Stimulated activated CD8-positive, alpha-beta memory T cell treated with anti-CD3 and anti-CD28 coated beads, Interleukin-12 subunit alpha, Interleukin-12 subunit beta, amount 100 ng/mL, for 24 hours (primary cell): ENCODE data around the gene UTS2R.
A peak's percentile ranks its signal among the peaks of the same experiment; 100 is the strongest.
"Not testable (repeated sequence)": the region's sequence is repeated elsewhere in the genome, so short reads cannot be mapped to it uniquely, and the experiment has no call there.

Experiments used
- DNase-seq: peaks from one replicate; pipeline ENCODE4 v3.0.0-alpha.2; 2020; ENCODE audit errors: extremely low read depth

UTS2R gene

GRCh38 chr17:82334204-82334621 lies 37.4 kb upstream of the UTS2R start:
- no peak for DNase-seq

DNA sequence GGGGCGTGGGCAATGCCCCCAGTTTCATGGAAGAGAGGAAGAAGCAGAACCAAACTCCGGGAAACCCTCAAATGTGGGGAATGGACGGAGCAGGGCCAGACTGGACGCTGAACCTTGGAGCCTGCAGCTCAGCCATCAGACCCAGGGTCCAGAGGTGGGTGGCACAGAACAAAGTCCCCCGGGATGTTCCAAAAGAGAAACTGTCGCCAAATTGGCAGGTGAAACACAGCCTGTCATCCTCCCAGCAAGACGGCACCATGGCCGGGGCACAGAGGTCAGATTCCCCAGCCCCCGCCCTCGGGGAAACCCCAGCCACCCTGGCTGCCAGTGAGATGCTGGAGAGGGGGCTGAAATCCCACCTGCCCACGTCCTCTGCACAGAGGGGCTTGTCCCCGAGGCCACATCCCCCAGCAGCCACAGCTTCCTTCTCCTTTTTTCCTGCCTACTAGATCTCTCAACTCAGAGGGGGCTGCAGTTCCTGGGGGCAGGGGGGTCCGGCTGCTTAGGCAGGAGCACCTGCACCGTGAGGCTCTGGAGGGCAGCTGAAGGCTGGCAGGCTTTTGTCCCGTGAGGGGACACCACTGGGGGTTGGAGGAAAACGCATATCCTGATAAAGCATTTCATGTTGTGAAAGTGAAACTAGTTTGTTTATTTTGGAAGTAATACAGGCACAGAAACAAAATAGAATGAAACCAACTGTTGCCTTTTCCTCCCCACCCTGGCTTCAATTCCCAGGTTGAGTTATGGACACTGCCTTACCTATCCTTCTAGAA lies 36.8 kb upstream of the UTS2R start:
- DNase-seq: no peak

DNA sequence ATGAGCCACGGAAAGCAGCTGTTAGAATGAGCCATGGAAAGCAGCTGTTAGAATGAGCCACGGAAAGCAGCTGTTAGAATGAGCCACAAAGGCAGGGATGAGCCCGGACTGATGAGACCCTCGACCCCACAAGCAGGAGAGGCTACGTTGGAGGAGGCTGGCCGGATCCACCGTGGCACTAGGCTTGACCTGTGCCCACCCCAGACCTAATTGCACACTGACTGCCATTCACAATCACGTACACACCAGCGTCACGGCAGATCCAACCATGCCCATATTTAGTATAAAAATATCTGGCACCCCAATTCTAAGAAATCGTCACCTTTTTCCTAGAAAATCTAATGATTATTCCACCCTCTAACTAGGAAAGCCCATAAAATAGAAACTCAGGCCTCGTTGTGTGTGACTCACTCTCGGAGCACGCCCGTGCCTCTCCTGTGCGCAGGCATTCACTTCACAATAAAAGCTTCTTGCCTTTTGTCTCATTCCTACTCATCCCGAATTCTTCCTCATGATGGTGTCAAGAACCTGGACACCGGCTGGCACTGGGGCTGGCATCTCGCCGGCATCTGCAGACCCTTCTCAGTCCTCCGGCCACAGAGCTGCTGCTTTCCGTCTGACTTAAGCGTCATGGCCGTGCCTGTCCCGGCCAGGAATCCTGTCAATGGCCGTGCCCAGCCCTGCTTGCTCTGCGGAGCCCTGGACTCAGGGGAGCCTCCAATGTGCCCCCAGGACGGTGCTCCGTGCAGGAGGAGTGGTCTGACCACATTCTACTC lies 32.5 kb upstream of the UTS2R start:
- no peak for DNase-seq

- no peak for DNase-seq
Measured at GRCh38 chr17:82339634-82340580, 31.7 kb upstream of the UTS2R start.

- DNase-seq: no peak
Measured at GRCh38 chr17:82342361-82343079, 29.0 kb upstream of the UTS2R start.

DNA sequence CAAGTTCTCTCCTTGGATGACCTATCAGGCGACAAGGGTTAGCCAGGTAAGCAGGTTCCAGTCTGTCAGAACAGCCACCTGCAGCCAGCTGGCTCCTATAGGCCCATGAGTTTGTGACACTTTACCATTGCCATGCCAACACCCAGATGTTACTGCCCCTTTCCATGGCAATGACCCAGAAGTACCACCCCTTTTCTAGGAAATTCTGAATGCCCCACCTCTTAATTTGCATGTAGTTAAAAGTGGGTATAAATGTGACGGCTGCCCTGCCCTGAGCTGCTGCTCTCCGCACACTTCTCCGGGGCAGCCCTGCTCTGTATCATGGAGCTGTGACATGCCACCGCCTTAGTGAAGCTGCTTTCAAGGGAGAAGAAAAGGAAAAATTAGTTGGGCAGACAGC lies 28.0 kb upstream of the UTS2R start:
- DNase-seq: no peak

DNA sequence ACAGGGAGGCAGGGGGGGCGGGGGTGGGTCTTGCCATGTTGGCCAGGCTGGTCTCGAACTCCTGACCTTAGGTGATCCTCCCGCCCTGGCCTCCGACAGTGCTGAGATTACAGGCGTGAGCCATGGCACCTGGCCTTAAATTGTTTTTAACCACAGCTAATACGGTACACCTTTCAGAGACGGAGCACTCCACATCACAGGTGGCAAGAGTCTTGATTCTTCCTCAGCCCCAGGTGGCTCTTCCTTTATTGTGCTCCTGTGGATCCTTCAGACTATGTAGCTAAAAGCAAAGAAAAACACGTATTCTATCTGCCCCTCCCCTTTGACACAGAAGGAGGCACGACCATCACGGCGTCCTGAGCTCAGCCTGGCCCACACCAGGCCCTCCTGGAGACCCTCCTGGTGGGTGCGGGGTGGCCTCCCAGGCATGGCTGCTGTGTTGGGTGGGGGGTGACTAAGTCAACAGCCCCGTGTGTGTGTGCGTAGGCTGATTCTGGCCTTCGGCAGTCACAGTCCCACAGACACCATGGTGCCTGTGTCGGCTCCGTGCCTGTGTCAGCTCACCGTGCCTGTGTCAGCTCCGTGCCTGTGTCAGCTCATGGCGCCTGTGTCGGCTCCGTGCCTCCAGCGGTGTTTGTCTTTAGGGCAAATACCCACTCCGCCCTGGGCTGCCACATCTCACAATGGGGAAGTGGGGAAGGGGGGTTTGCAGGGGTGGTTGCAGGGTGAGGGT lies 27.2 kb upstream of the UTS2R start:
- no peak for DNase-seq

DNA sequence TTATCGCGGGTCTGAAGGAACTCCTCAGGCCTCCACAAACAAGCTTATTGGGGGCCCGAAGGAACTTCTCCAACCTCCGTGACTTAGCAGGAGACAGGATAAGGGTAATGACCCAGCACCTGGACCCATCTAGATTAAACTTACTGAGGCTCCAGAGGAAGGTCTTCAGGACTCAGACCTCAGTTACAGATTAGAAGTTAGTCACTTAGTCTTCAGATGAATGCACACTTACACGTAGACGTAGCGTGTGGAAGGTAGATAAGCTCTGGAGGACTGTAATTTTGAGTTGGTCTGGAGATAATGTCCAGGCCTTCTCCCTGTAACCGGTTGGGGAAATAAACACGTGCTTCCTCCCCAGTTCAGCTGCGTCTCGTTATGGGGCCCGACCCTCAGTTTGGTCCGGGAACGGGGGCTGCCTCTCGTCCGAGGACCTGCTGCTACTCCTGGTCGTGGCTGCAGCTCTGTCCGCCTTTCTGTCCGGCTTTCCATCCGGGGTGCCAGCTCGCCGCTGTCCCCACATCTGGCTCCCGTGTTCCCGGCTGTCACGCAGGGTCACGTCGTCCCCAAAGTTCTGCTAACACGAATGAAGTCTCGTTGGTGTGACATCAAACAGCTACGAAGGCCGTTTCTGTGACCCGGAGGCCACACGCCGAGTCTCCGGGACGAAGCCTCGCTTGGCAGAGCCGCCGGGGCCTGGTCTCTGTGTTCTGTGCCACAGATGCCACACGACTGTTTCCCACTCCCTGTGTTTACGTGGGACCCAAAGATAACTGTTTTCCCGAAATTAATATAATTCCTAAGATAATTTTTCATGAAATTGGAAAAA lies 26.2 kb upstream of the UTS2R start:
- DNase-seq: no peak

GRCh38 chr17:82346342-82347300 lies 24.9 kb upstream of the UTS2R start:
- no peak for DNase-seq

DNA sequence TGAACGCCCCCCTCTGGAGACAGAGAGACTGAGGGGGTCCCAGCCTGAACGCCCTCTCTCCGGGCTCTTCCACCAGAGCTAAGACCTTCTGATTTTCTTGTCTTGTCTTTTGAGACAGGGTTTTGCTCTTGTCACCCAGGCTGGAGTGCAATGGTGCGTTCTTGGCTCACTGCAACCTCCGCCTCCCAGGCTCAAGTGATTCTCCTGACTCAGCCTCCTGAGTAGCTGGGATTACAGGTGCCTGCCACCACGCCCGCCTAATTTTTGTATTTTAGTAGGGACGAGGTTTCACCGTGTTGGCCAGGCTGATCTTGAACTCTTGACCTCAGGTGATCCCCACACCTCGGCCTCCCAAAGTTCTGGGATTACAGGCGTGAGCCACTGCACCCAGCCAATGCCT lies 23.6 kb upstream of the UTS2R start:
- DNase-seq: not testable (repeated sequence)

- DNase-seq: no peak
Measured at GRCh38 chr17:82348434-82348833, 23.1 kb upstream of the UTS2R start.

GRCh38 chr17:82348866-82349265 lies 22.7 kb upstream of the UTS2R start:
- no peak for DNase-seq

DNA sequence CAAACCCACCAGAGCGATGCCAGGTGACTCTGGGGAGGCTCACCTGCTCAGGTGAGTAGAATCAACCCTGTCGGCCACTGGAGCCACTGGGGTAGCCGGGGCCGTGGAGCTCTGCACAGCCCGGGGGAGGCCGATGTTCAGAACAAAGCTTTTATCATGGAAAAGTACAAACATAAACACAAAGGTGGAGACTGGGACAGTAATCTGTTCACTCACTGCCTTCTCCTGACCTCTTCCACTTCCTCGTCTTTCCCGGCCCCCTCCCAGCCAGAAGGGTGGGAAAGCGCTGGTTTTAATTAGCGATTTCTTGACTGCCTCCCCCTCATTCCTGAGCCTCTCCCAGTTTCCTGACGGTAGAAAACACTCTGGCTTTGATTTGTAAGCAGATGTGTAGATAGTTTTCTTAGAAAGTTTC lies 22.3 kb upstream of the UTS2R start:
- DNase-seq: no peak

DNA sequence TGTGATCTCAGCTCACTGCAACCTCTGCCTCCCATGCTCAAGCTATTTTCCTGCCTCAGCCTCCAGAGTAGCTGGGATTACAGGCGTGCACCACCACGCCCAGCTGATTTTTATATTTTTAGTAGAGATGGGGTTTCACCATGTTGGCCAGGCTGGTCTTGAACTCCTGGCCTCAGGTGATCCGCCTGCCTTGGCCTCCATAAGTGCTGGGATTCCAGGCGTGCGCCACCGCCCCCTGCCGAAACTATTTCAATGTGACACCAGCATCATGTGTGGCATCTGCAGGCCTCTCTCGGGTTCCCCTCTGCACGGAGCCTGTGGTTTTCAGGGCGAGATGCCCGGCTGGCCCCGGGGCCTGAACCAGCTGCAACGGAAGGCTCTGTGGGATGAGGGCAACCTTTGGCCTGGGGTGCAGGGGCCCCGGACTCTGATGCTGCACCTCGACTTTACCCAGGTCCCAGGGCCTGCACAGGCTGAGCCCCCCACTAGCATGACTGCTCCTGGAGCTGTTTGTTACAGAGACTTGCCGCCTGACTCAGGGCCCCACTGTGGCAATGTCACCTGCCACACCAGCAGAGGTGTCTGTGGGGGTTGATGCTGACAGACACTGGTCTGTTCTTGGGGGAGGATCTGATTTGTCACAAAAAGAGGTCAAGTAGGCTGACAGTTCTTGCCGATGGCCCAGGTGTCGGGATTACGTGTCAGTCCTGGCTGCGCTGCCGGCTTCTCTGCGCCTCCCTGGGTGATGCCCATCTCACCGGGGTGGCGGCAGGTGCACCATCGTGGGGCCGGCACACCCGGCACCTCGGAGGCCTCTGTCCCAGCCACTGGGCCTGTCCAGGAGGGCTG lies 21.2 kb upstream of the UTS2R start:
- no peak for DNase-seq

DNA sequence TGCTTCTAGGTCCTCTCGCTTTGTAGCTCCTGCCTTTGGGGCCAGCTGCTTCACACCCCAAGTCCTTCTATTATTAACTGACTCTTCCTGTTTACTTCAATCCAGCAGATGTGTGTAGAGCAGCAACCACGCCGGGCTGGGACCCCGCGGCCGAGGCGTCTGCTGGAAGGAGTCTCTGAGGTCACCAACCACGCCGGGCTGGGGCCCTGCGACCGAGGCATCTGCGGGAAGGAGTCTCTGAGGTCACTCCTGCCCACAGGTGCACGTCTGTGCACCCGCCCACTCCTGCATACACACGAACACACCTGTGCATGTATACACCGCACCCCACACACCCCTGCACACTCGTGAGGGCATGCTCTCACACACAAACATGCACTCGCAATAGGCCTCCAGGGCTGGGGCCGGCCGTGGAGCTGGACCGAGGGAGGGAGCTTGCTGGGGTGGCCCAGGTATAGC lies 20.3 kb upstream of the UTS2R start:
- no peak for DNase-seq

- DNase-seq: peak; percentile 61
Measured at GRCh38 chr17:82351713-82352488, 19.7 kb upstream of the UTS2R start.

DNA sequence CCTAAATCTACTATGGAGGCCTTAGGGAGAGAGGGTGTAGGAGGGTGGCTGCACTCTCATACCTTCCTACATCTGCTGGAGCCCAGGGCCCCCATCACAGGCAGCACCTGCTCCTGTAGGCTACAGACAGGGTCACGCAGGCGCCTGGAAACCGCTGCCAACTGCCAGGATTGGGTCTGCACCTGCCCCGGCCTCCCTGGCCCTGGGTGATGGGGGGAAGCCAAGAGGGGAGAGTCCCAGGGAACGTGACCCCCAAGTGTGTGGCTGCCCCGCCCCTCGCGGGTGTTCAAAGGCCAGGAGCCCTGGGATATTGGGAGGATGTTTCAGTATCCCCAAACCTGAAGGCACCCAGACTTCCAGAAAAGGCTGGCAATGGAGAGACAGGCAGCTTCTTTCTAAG lies 18.1 kb upstream of the UTS2R start:
- no peak for DNase-seq
